Muscle layer of duodenum (tissue), 2 donors: ENCODE data around the gene BPIFB1.

Experiments
- H3K27ac ChIP-seq: one replicate; pipeline ENCODE4 v1.7.0; 2013; ENCODE audit warnings: mild to moderate bottlenecking, low read length
- H3K27me3 ChIP-seq: one replicate; pipeline ENCODE4 v1.7.0; 2013; ENCODE audit warnings: low read depth, mild to moderate bottlenecking, control low read depth, low read length
- H3K36me3 ChIP-seq, 2 donors: one replicate each; pipeline ENCODE4 v1.7.0; 2013; ENCODE audit warnings: low read length in 2 of 2, control low read depth in 1 of 2, mild to moderate bottlenecking in 1 of 2; ENCODE audit not compliant: insufficient read depth in 2 of 2, control insufficient read depth in 1 of 2
- H3K4me1 ChIP-seq, 2 donors: one replicate each; pipeline ENCODE4 v1.7.0; 2013; ENCODE audit warnings: low read length in 2 of 2, mild to moderate bottlenecking in 2 of 2, control low read depth in 1 of 2, moderate library complexity in 1 of 2; ENCODE audit not compliant: insufficient read depth in 2 of 2, control insufficient read depth in 1 of 2
- H3K4me3 ChIP-seq, 2 donors: one replicate each; pipeline ENCODE4 v1.7.0; 2013; ENCODE audit warnings: low read length in 2 of 2, low read depth in 1 of 2, mild to moderate bottlenecking in 1 of 2
- H3K9me3 ChIP-seq, 2 donors: one replicate each; pipeline ENCODE4 v1.7.0; 2013; ENCODE audit warnings: low read length in 2 of 2, control low read depth in 1 of 2, mild to moderate bottlenecking in 1 of 2; ENCODE audit not compliant: control insufficient read depth in 1 of 2
- donor health status: healthy.

The BPIFB1 gene

DNA sequence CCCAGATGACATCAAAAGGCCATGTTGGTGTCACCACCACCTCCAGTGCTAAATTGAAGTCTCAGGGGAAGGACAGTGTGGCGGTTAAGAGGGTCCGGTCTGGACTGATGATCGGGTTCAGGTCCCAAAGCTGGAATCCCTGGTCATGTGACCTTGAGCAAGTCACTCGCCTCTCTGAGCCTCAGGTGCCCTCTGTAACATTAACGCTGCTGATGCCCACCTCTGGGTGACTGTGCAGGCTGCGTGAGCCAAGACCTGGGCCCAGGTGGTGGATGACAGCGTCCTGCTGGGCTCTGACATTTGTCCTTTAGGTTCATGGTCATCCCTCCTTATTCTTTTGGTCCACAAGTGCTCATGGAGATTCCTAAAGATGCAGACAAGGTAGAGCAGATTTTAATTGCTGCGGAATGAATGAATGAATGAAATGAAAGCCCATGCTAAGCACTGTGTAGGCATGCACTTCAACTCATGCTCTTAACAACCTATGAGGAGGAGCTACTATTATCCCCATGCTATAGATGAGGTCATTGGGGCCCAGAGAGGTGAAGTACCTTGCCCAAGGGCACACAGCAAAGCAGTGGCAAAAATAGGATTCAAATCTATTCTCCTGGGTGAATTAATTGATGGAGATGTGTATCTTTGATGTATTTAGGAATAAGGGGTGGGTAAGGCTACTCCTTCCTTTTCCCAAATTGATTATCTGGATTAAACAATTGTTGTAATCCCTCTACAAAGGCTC, 649 bp upstream of the BPIFB1 start:
- Histone ChIP-seq H3K9me3 (no peaks in the 10 kb centered on the region), H3K27me3 (no peaks in the 10 kb centered on the region), H3K27ac (no peak overlapping the region), H3K36me3 (no peaks in the 10 kb centered on the region), H3K4me1 (no peaks in the 10 kb centered on the region), H3K4me3 (no peak overlapping the region)

- no peaks in the 10 kb centered on the region for H3K27me3 ChIP-seq
- no peak overlapping the region for H3K4me3 ChIP-seq
- H3K9me3 ChIP-seq = no peaks in the 10 kb centered on the region
- H3K4me1 ChIP-seq = no peaks in the 10 kb centered on the region
- no peaks in the 10 kb centered on the region for H3K36me3 ChIP-seq
- H3K27ac ChIP-seq = no peak overlapping the region
Measured at GRCh38 chr20:33284284-33284683, 1.3 kb downstream of the BPIFB1 start.

- Histone ChIP-seq H3K27me3 (no peaks in the 10 kb centered on the region), H3K4me1 (no peaks in the 10 kb centered on the region), H3K9me3 (no peaks in the 10 kb centered on the region), H3K36me3 (no peaks in the 10 kb centered on the region), H3K4me3 (no peak overlapping the region), H3K27ac (no peak overlapping the region)
Measured at GRCh38 chr20:33284937-33285336, 1.9 kb downstream of the BPIFB1 start.

DNA sequence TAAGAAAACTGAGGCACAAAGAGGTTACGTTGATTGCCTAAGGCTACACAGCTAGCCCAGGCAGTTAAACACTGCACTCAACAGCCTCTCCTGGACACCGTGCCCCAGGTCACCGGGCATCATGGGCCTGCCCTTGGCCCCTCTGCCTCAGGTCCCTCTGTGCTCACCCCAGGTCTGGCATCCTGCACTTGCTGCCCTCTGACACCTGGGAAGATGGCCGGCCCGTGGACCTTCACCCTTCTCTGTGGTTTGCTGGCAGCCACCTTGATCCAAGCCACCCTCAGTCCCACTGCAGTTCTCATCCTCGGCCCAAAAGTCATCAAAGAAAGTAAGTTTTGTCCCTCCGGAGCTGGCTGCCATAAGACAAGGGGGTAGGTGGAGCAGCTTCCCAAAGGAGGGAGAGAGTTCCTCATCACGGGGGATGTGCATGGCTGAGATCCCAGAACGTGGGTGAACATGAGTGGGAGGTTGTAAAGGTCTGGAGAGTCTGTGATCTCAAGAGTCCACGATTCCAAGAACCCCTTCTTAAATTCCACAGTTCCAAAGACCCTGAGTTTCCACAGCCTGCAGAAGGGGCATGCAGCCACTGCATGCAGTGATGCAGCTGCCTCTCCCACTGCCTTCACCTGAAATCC, 3.0 kb downstream of the BPIFB1 start:
- no peaks in the 10 kb centered on the region for H3K4me1 ChIP-seq
- no peak overlapping the region for H3K27ac ChIP-seq
- no peaks in the 10 kb centered on the region for H3K27me3 ChIP-seq
- H3K36me3 ChIP-seq = no peaks in the 10 kb centered on the region
- no peaks in the 10 kb centered on the region for H3K9me3 ChIP-seq
- H3K4me3 ChIP-seq = no peak overlapping the region

GRCh38 chr20:33287884-33288283, 4.9 kb downstream of the BPIFB1 start:
- no peak overlapping the region for H3K4me3 ChIP-seq
- H3K27ac ChIP-seq = no peak overlapping the region
- H3K4me1 ChIP-seq = no peaks in the 10 kb centered on the region
- H3K36me3 ChIP-seq = no peaks in the 10 kb centered on the region
- no peaks in the 10 kb centered on the region for H3K27me3 ChIP-seq
- no peaks in the 10 kb centered on the region for H3K9me3 ChIP-seq

DNA sequence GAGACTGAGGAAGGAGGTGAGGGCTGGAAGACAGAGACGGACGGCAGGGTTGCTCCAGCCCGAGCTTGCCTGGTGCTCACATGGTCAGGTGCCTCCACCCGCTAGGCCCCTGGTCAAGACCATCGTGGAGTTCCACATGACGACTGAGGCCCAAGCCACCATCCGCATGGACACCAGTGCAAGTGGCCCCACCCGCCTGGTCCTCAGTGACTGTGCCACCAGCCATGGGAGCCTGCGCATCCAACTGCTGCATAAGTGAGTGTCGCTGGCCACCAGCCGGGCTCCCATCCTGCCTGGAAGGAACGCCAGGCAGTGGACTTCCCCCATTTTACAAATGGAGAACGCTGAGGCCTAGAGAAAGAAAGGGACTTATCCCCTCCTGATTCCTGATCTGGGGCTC, 7.8 kb downstream of the BPIFB1 start:
- H3K27me3 ChIP-seq = no peaks in the 10 kb centered on the region
- no peaks in the 10 kb centered on the region for H3K36me3 ChIP-seq
- no peak overlapping the region for H3K27ac ChIP-seq
- no peaks in the 10 kb centered on the region for H3K4me1 ChIP-seq
- H3K4me3 ChIP-seq = no peak overlapping the region
- H3K9me3 ChIP-seq = no peaks in the 10 kb centered on the region

DNA sequence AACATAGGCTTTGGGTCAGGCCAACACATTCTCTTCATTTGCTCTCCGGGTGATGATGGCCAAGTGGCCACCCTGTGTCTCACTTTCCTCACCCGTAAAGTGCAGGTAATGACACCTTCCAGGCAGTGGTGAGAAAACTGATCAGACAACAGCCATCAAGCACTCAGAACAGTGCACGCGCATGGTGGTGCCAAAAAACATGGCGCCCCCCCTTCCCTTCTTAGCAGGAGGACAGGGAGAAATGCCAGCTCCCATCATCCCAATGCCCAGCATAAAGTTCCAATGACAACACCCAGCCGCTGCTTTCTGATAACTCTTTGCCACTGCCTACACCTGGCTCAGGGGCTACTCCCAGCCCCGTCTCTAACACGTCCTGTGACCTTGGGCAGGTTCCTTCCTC, 8.4 kb downstream of the BPIFB1 start:
- no peaks in the 10 kb centered on the region for H3K4me1 ChIP-seq
- no peak overlapping the region for H3K4me3 ChIP-seq
- H3K27me3 ChIP-seq = no peaks in the 10 kb centered on the region
- no peaks in the 10 kb centered on the region for H3K36me3 ChIP-seq
- no peaks in the 10 kb centered on the region for H3K9me3 ChIP-seq
- H3K27ac ChIP-seq = no peak overlapping the region

- H3K27ac ChIP-seq = no peak overlapping the region
Measured at GRCh38 chr20:33291830-33292355, 8.9 kb downstream of the BPIFB1 start.

DNA sequence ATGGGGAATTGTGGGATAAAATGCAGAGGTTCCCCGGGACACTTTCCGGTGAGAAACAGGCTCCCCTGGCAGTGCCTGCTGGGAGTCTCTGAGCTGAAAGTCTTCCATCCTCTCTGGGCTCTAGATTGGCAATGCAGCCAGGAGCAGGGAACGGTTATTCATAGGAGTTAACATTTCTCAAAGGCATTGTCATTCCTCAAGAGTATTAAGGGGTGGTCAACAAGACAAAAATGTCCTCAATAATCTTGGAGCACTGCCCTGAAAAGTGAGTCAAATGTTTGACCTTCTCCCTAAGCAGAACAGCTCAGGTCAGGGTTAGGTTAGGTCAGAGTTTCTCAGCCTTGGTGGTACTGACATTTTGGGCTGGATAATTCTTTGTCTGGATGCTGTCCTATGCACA, 13.2 kb downstream of the BPIFB1 start:
- H3K4me1 ChIP-seq = peaks cover 0 to 6% of the 10 kb centered on the region in 2 donors
- H3K27ac ChIP-seq = no peak overlapping the region
- H3K36me3 ChIP-seq = no peaks in the 10 kb centered on the region
- H3K9me3 ChIP-seq = no peaks in the 10 kb centered on the region
- no peaks in the 10 kb centered on the region for H3K27me3 ChIP-seq
- no peak overlapping the region for H3K4me3 ChIP-seq

More at GRCh38 chr20:33291830-33292355, 8.9 kb downstream of the BPIFB1 start:
- Histone ChIP-seq H3K27me3 (no peaks in the 10 kb centered on the region), H3K4me1 (no peaks in the 10 kb centered on the region), H3K4me3 (no peak overlapping the region), H3K36me3 (no peaks in the 10 kb centered on the region), H3K9me3 (no peaks in the 10 kb centered on the region)

DNA sequence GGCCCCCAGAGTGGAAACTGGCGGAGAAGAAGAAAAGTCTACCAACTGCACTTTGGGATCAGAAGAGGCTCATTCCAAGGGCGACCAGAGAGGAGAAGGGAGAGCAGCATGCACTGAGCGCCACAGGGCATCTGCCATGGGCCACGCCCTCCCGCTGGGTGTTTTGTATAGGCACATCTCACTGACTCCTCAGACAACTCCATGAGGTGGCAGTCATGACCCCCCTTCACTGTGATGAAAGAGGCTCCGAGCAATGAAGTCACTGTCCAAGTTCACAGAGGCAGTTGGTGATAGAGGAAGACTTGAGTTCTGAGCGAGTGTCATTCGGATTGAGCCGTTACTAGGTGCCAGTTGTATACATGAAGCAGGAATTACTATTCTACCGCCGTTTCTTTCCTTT, 15.4 kb downstream of the BPIFB1 start:
- Histone ChIP-seq H3K4me3 (no peak overlapping the region), H3K27ac (no peak overlapping the region), H3K36me3 (no peaks in the 10 kb centered on the region), H3K4me1 (peaks cover 0 to 6% of the 10 kb centered on the region in 2 donors), H3K9me3 (no peaks in the 10 kb centered on the region), H3K27me3 (no peaks in the 10 kb centered on the region)

DNA sequence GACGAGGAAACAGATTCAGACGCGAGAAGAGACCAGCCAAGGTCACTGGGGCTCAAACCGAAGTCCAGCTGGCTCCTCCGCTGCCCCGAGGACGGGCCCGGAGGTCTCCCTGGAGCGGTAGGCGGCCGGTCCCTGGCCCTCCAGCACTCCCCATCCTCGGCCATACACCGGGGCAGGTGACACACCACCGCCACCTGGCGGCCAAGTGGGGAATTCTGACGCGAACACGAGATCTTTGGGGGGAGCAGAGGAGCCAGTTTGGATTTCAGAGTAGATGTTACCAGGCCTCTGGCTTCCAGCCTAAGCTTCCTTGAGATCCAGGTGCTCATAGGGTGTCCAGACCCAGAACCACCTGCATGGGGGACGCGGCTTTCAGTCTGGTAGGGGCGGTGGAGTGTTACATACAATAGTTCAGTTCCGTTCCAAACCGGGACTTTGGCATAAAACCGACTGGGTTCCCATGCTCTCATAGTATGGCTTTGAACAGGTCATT, 16.1 kb downstream of the BPIFB1 start:
- H3K27me3 ChIP-seq = no peaks in the 10 kb centered on the region
- H3K36me3 ChIP-seq = no peaks in the 10 kb centered on the region
- no peaks in the 10 kb centered on the region for H3K9me3 ChIP-seq
- H3K27ac ChIP-seq = no peak overlapping the region
- peaks cover 0 to 6% of the 10 kb centered on the region in 2 donors for H3K4me1 ChIP-seq
- H3K4me3 ChIP-seq = no peak overlapping the region
